Activated naive CD8-positive, alpha-beta T cell treated with anti-CD3 and anti-CD28 coated beads, Interleukin-2, amount 50 U/mL, for 24 hours (primary cell): ENCODE measurements around the gene CLEC2B.

Experiments used
- ATAC-seq: fragments of 150-1000 bp; cut with Tn5 transposase; one replicate; pipeline ENCODE4 v1.10.0; 2021
- DNase-seq: peaks from one replicate; pipeline ENCODE4 v3.0.0; 2021
- H3K27ac Mint-ChIP-seq: one replicate; pipeline ENCODE4 v1.8.0; 2021; ENCODE audit warnings: mild to moderate bottlenecking, mixed read lengths
- H3K27me3 Mint-ChIP-seq: one replicate; pipeline ENCODE4 v1.8.0; 2021; ENCODE audit warnings: mixed read lengths
- H3K36me3 Mint-ChIP-seq: one replicate; pipeline ENCODE4 v1.8.0; 2021; ENCODE audit warnings: low read depth, mixed read lengths
- H3K4me1 Mint-ChIP-seq: one replicate; pipeline ENCODE4 v1.8.0; 2021; ENCODE audit warnings: mixed read lengths
- H3K4me3 Mint-ChIP-seq: one replicate; pipeline ENCODE4 v1.8.0; 2021; ENCODE audit warnings: mild to moderate bottlenecking, moderate library complexity, mixed read lengths
- H3K9me3 Mint-ChIP-seq: one replicate; pipeline ENCODE4 v1.8.0; 2021; ENCODE audit warnings: mixed read lengths

Gene CLEC2B

DNA sequence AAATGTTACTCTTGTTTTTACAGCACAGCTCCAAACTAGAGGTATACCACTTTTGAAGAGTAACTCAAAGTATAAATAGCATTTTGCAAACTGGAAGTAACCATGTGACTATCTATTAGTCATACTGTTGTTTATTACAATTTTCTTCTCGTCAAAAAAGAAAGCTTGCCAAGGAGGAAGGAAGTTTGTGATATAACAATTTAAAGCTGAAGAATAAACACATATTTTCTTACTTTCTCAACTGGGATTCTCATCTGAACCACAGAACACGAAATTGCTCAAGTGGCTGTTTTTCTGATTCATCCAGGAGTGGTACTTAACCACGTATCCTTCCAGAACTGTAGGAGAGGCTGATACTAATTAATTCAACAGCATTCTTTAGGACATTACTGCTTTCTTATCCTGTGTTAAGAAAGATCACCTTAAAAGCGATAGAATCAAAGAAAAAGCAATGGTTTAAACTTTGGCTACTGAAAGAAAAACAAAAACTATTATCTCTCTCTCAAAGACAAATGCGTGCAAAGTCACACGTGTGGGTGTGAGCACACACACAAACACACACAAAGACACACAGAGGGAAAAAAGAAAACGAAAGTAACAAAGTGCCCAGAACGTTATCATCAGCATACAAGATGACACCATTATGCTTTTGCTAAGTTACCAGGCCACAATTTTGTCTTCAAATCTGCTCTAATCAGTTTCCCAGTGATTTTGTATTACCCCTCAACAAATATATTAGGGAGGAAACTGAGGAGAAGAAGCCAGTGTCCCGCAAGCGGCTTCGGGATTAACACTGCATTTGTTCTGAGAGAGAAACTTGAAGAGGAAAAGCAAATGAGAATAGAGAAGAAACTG, at the start of gene CLEC2B:
Gene CLEC2B, minus strand, starts transcription at position 48 of the 855 bp plus-strand sequence.
- no peaks in the 10 kb centered on the region for H3K27me3 Mint-ChIP-seq
- H3K4me1 Mint-ChIP-seq, result peaks cover 34% of the 10 kb centered on the region
- no peaks in the 10 kb centered on the region for H3K36me3 Mint-ChIP-seq
- DNase-seq (no peak), ATAC-seq (peak; percentile 42)
- H3K27ac Mint-ChIP-seq, result peak within 1 kb of the TSS; percentile 95
- peak within 1 kb of the TSS; percentile 88 for H3K4me3 Mint-ChIP-seq
- no peaks in the 10 kb centered on the region for H3K9me3 Mint-ChIP-seq

DNA sequence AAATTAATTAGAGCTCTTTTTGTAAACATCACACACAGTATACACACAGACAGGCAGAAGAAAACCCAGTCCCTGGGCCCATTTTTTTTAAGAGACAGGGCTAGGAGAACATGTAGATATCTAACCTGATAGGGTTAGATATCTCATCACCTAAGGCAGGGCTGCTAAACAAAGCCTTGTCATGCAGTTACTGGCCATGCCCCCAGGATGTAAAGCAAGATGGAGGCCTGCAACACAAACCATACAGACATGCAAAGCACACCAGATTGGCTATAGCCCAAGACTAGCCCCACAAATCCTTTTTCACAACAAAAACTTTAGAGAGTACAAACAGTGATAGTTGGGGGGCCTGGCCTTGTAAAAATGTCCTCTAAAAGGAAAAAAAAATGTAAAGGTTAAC, 42.6 kb upstream of the CLEC2B start:
- peaks cover 26% of the 10 kb centered on the region for H3K9me3 Mint-ChIP-seq
- H3K4me3 Mint-ChIP-seq, result no peak overlapping the region
- H3K36me3 Mint-ChIP-seq, result peaks cover 20% of the 10 kb centered on the region
- H3K27me3 Mint-ChIP-seq, result no peaks in the 10 kb centered on the region
- H3K4me1 Mint-ChIP-seq, result peaks cover 16% of the 10 kb centered on the region
- no peak overlapping the region for H3K27ac Mint-ChIP-seq
- ATAC-seq (no peak), DNase-seq (no peak)

DNA sequence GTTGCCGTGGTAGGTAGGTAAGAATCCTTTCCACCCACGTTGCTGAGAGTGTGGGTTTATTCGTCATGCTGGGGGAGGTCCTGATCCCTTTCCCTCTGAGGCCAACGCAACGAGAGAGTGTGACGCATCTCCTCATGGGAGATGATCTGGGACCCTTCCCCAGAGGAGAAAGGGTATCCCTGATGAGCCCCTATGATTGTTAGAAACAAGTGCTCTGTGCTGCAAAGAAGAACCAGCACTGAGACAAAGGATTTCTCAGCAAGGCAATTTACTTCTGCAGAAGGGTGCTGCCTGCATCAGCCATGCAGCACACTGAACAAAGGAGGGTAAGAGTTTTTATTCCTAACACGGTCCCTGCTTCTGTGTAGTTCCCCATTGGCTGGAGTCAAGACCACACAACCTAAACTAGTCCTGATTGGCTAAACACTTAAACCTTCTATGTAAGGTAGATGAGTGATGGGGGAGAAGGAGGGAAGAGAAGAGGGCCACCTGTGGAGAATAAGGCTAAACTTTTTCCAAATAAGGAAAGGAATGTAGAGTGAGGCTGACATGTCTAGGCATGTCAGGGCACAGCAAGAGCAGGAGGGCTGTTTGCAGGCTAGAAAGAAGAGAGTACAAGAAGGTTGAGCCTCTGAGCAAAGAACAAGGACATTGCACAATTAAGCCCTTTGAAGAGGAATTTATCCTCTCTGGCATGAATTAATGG, 41.7 kb upstream of the CLEC2B start:
- no peak overlapping the region for H3K27ac Mint-ChIP-seq
- peaks cover 20% of the 10 kb centered on the region for H3K36me3 Mint-ChIP-seq
- peaks cover 24% of the 10 kb centered on the region for H3K4me1 Mint-ChIP-seq
- no peak overlapping the region for H3K4me3 Mint-ChIP-seq
- DNase-seq (no peak), ATAC-seq (no peak)
- H3K27me3 Mint-ChIP-seq, result no peaks in the 10 kb centered on the region
- H3K9me3 Mint-ChIP-seq, result peaks cover 26% of the 10 kb centered on the region

DNA sequence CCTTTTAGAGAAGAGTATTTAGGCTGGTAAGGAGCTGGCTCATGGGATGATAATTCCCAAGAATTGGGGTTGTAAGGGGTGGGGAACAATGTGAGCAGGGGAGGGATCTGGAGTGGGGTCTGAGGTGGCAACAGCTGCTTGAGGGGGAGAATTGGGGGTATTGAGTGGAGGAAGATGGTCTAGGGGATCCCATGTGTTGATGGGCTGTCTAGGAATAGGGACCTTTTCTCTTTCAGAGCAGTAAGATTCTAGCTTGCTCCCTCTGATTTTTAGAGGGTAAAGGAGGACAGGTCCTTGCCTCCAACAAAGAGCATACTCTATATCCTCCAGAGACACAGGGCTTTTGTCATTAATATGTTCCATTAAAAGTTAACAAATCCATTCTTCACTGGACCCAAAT, 40.6 kb upstream of the CLEC2B start:
- Mint-ChIP-seq H3K27ac (no peak overlapping the region), H3K4me1 (peaks cover 26% of the 10 kb centered on the region), H3K27me3 (no peaks in the 10 kb centered on the region), H3K9me3 (peaks cover 26% of the 10 kb centered on the region), H3K36me3 (peaks cover 20% of the 10 kb centered on the region), H3K4me3 (no peak overlapping the region)
- ATAC-seq (no peak), DNase-seq (no peak)

DNA sequence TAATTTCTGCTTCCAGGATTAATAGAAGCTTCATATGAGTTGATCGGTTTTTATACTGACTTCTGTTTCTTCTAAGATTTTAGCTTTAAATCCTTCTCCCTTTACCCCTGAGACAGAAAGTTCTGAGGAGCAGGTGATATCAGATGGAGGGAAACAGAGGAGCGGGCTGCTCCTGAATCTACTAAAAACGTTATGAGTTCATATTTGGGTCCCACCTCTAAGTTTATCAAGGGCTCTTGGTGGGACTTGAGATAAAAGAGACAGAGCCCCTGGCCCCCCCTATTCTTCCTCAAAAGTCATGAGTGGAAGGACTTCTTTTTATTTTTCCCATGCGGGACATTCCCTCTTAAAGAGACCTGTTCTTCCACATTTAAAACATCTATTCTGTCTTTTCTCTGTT, 39.2 kb upstream of the CLEC2B start:
- no peak overlapping the region for H3K4me3 Mint-ChIP-seq
- ATAC-seq (no peak), DNase-seq (no peak)
- no peak overlapping the region for H3K27ac Mint-ChIP-seq
- peaks cover 20% of the 10 kb centered on the region for H3K36me3 Mint-ChIP-seq
- H3K4me1 Mint-ChIP-seq, result peaks cover 26% of the 10 kb centered on the region
- peaks cover 28% of the 10 kb centered on the region for H3K9me3 Mint-ChIP-seq
- no peaks in the 10 kb centered on the region for H3K27me3 Mint-ChIP-seq

DNA sequence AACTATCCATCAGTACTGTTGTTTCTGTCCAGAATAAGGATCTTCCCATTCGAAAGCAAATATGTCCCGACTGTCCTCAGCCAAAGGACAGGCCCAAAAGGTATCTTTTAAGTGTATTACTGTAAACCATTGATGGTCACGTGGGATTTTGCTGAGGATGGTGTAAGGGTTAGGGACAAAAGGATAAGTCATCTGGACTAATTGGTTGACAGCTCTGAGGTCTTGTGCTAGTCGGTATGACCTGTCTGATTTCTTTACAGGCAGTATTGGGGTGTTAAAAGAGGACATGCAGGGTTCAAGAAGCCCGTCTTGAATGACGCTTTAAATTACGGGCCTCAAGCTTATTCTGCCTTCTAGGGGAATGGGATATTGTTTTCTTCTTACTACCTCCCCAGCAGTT, 38.6 kb upstream of the CLEC2B start:
- Mint-ChIP-seq H3K36me3 (peaks cover 21% of the 10 kb centered on the region), H3K27me3 (no peaks in the 10 kb centered on the region), H3K4me3 (no peak overlapping the region), H3K9me3 (peaks cover 34% of the 10 kb centered on the region), H3K4me1 (peaks cover 26% of the 10 kb centered on the region), H3K27ac (no peak overlapping the region)
- ATAC-seq (no peak), DNase-seq (no peak)

DNA sequence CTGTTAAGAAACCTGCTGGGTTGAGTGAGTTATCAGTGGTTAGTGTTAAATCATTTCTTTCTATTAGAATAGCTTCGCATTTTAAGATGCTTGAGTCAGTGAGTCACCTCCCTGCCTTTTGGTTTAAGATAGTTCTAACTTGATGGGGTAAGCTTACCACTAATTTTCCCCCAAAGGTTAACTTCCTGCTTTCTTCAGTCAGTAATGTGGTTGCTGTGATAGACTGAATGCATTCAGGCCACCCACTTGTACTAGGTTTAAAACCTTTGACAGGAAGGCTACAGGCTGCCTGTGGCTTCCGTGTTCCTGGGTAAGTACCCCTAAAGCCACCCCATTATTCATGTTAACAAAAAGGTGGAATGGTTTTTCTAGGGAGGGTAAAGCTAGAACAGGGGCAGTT, 37.7 kb upstream of the CLEC2B start:
- Mint-ChIP-seq H3K27ac (no peak overlapping the region), H3K36me3 (peaks cover 21% of the 10 kb centered on the region), H3K27me3 (no peaks in the 10 kb centered on the region), H3K4me3 (no peak overlapping the region), H3K9me3 (peaks cover 37% of the 10 kb centered on the region), H3K4me1 (peaks cover 26% of the 10 kb centered on the region)
- DNase-seq (peak; percentile 26), ATAC-seq (peak; percentile 99)

DNA sequence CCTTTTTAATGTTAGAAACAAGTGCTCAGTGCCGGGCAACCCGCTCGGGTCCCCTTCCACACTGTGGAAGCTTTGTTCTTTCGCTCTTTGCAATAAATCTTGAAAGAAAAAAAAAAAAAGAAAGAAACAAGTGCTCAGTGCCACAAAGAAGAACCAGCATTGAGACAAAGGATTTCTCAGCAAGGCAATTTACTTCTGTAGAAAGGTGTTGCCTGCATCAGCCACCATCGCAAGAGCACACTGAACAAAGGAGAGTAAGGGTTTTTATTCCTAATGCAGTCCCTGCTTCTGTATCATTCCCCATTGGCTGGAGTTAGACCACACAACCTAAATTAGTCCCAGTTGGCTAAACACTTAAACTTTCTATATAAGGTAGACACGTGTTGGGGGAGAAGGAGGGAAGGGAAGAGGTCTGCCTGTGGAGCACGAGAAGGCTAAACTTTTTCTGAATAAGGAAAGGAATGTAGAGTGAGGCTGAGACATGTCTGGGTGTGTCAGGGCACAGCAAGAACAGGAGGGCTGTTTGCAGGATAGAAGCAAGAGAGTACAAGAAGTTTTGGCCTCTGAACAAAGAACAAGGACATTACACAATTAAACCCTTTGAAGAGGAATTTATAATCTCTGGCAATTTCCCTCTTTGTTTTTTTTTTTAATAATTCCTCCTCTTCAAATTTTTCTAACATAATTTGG, 33.5 kb upstream of the CLEC2B start:
- no peak for ATAC-seq
- Mint-ChIP-seq H3K36me3 (peaks cover 4% of the 10 kb centered on the region), H3K9me3 (peaks cover 22% of the 10 kb centered on the region), H3K27ac (no peak overlapping the region), H3K4me1 (peaks cover 25% of the 10 kb centered on the region), H3K27me3 (no peaks in the 10 kb centered on the region), H3K4me3 (no peak overlapping the region)
- DNase-seq, result no peak

DNA sequence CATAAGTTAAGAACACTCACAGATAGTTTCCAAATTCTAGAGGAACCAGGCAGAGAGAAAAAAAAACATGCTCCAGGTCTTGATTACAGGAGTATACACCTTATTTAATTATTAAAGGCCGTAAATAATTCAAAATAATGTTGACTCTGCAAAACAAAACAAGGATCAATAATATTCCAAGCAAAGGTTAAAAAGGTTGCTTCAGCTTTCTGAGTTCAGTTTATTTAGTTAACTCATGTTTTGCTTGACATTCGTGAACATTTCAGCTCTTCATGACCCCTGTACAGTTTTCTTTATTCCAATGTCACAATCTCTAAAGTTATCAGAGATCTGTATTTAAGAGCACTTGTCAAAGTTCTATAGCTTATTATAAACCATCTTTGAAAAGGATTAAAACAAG, 31.8 kb upstream of the CLEC2B start:
- DNase-seq (no peak), ATAC-seq (no peak)
- Mint-ChIP-seq H3K4me1 (peaks cover 12% of the 10 kb centered on the region), H3K27ac (no peak overlapping the region), H3K27me3 (no peaks in the 10 kb centered on the region), H3K9me3 (peaks cover 22% of the 10 kb centered on the region), H3K4me3 (no peak overlapping the region), H3K36me3 (peaks cover 4% of the 10 kb centered on the region)

DNA sequence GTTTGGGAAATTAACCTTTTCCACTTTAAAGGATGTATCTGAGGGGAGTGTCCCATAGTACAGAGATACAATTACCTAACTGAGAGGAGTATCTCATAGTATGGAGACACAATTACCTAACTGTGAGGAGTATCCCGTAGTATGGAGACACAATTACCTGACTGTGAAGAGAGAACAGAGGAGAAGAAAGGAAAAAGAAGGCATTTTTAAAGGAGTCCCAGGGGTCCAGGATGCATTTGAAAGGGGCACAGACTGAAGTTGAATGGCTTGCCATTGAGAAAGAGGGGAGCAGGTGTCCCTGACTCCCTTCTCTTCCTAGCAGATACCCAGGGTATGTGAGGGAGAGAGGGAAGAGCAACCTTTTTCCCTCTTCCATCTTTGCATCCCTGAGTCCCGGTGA, 30.1 kb upstream of the CLEC2B start:
- DNase-seq (no peak), ATAC-seq (no peak)
- H3K4me1 Mint-ChIP-seq, result peaks cover 9% of the 10 kb centered on the region
- H3K9me3 Mint-ChIP-seq, result peaks cover 22% of the 10 kb centered on the region
- H3K36me3 Mint-ChIP-seq, result peaks cover 4% of the 10 kb centered on the region
- H3K4me3 Mint-ChIP-seq, result no peak overlapping the region
- no peaks in the 10 kb centered on the region for H3K27me3 Mint-ChIP-seq
- H3K27ac Mint-ChIP-seq, result no peak overlapping the region

DNA sequence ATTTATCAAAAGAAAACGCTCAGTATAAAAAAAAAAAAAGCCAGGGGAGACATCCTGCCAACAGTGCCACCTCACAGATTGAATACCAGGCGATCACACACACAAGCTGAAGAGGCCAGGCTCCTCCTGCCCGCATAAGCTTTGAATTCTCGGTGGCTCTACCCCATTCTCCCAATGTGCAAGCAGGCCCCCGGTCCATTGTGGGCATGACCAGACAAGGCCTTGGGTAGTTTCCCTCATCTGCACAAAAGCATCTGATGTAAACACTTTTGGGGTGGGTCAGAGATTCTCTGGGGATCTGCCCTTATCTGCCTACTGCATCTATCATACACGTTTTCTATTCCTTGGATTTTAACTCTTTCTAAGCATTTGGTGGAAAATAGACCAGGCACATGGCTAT, 28.4 kb upstream of the CLEC2B start:
- DNase-seq, result no peak
- H3K9me3 Mint-ChIP-seq, result peaks cover 12% of the 10 kb centered on the region
- H3K27me3 Mint-ChIP-seq, result no peaks in the 10 kb centered on the region
- no peak for ATAC-seq
- H3K36me3 Mint-ChIP-seq, result peaks cover under 1% of the 10 kb centered on the region
- H3K4me1 Mint-ChIP-seq, result peaks cover 9% of the 10 kb centered on the region
- no peak overlapping the region for H3K27ac Mint-ChIP-seq
- H3K4me3 Mint-ChIP-seq, result no peak overlapping the region

DNA sequence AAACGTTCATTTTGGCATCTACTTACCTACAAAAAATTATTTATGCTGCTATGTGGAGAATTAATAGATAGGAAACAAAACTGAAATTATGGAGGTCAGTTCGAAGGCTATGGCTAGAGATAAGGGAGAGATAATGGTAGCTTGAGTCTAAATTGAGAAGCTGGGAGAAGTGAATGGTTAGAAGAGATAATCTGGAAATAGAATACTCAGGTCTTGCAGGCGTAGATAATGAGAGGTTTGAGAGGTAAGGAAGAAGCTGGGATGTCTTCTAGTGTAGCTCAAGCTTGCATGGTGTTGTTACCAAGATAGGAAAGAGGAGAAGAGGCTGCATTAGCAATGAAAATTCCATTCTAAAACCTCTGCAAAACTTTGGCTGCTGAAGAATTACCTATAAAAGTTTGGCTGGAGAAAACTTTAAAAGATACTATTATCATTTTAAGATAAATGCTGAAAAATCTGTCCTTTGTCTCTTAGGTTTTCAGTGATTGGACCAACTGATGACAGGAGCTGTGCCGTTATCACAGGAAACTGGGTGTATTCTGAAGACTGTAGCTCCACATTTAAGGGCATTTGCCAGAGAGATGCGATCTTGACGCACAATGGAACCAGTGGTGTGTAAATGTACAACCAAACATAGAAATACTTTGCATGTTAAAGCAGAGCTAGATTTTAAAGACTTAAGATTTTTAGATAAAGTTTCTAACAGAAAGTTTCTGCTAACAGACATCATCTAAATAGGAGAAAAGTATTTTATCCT, 26.2 kb upstream of the CLEC2B start:
- no peak for ATAC-seq
- Mint-ChIP-seq H3K4me3 (no peak overlapping the region), H3K36me3 (no peaks in the 10 kb centered on the region), H3K27ac (no peak overlapping the region), H3K9me3 (no peaks in the 10 kb centered on the region), H3K4me1 (peaks cover 9% of the 10 kb centered on the region), H3K27me3 (no peaks in the 10 kb centered on the region)
- no peak for DNase-seq

DNA sequence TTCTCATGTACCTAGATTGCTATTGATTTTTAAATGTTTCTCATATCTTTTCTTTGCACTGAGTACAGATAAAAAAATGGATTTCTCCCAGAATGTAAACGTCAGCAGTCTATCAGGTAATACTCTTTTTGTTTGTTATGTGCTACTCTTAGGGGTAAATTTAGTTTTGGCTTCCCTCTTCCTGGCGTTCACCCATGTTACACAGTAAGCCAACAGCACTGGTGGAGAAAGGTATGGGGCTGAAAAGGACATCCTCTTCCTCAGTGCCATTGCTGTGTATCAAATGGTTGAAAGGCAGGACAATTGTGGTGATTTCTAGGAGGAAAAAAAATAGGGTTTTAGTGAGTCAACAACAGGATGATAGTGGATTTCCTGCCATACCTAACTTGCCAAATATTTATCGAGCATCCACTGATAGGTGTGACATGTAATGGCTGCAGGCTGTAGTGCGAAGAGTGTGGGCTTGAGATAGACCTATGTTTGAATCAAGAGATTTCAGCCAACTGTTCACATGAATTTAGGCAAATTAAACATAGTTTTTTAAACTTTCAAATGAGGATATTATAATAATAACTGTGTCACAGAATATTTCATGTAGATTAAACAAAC, 19.6 kb upstream of the CLEC2B start:
- Mint-ChIP-seq H3K27me3 (no peaks in the 10 kb centered on the region), H3K4me1 (peaks cover 9% of the 10 kb centered on the region), H3K4me3 (no peak overlapping the region), H3K9me3 (no peaks in the 10 kb centered on the region), H3K27ac (no peak overlapping the region), H3K36me3 (no peaks in the 10 kb centered on the region)
- ATAC-seq (no peak), DNase-seq (no peak)

DNA sequence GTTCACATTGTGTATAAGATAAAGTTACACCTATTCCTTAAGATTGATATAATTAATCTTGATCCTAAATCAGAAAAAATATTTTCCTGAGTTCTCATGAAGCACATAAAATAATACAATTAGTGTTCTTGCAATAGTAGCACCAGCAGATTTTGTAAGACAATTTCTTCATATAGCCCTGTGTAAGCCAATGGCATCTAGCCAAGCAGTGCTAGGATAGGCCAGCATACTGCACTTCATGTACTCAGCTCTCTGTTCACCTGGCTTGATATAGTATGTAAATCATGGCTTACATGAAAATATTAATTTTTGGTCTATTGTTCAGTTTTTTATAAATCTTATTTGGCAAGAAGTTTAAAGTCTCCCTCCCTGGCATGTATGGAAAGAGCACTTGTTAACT, 14.0 kb upstream of the CLEC2B start:
- no peak overlapping the region for H3K27ac Mint-ChIP-seq
- DNase-seq (no peak), ATAC-seq (no peak)
- H3K4me1 Mint-ChIP-seq, result peaks cover 11% of the 10 kb centered on the region
- H3K36me3 Mint-ChIP-seq, result no peaks in the 10 kb centered on the region
- H3K27me3 Mint-ChIP-seq, result no peaks in the 10 kb centered on the region
- H3K9me3 Mint-ChIP-seq, result no peaks in the 10 kb centered on the region
- H3K4me3 Mint-ChIP-seq, result no peak overlapping the region
